B cell (primary cell): ENCODE results near the gene C1QTNF12. TPM values are rescaled to one million over a fixed set of nuclear protein-coding genes. Genes with fewer than 3 reads are reported as not detected.

Experiments used
- ATAC-seq: fragments of 200-7000 bp; cut with Tn5 transposase; one replicate; pipeline ENCODE4 v1.10.0; 2021; ENCODE audit warnings: low read depth, mild to moderate bottlenecking, moderate number of reproducible peaks, moderate library complexity
- CTCF ChIA-PET: fragments of 350-600 bp; sonication (Branson Sonifier 250); formaldehyde crosslinking; loops from one replicate; lab custom pipeline; 2021; ENCODE audit warnings: antibody characterized with exemption, inconsistent platforms; lab: Charles Lee
- POLR2A ChIA-PET: fragments of 350-600 bp; sonication (Branson Sonifier 250); formaldehyde crosslinking; loops from one replicate; lab custom pipeline; 2021; ENCODE audit warnings: antibody characterized with exemption; lab: Charles Lee
- DNase-seq: peaks from one replicate; pipeline ENCODE4 v3.0.0; 2013
- H2AFZ ChIP-seq: 2 replicates; pipeline ENCODE4 v1.6.1; 2012; ENCODE audit warnings: mild to moderate bottlenecking, low read depth, low read length; ENCODE audit not compliant: insufficient read depth, poor library complexity, severe bottlenecking
- H3K27ac ChIP-seq, 2 donors: 1 replicate in 1 of 2; 2 replicates in 1 of 2; pipeline ENCODE4 v1.5.1; 2012 to 2013; ENCODE audit warnings: low read length in 2 of 2, mild to moderate bottlenecking in 2 of 2, moderate library complexity in 1 of 2
- H3K27me3 ChIP-seq, 4 experiments: fragments of 200-600 bp in 1 of 4; sonication (generic) in 1 of 4; replicated peaks in 1 of 4; 1 replicate in 2 of 4; 2 replicates in 2 of 4; pipeline versions ENCODE4 v1.6.1 to v1.7.0; 2013 to 2016; ENCODE audit warnings: low read length in 3 of 4, mild to moderate bottlenecking in 2 of 4, mixed read lengths in 1 of 4, moderate library complexity in 1 of 4; ENCODE audit not compliant: insufficient read depth in 4 of 4, control insufficient read depth in 3 of 4; ENCODE audit errors: control extremely low read depth in 1 of 4
- H3K36me3 ChIP-seq, 2 experiments: replicated peaks in 1 of 2; 1 replicate in 1 of 2; 2 replicates in 1 of 2; pipeline versions ENCODE4 v1.6.1 to v1.7.1; 2013; ENCODE audit warnings: low read length in 1 of 2; ENCODE audit not compliant: insufficient read depth in 2 of 2, control insufficient read depth in 1 of 2; ENCODE audit errors: control extremely low read depth in 1 of 2, extremely low read depth in 1 of 2
- H3K4me1 ChIP-seq, 2 donors: fragments of 200-600 bp in 1 of 2; sonication (generic) in 1 of 2; 1 replicate in 1 of 2; 2 replicates in 1 of 2; pipeline versions ENCODE4 v1.5.1 to v1.6.1; 2013 to 2017; ENCODE audit warnings: low read length in 2 of 2; ENCODE audit not compliant: control insufficient read depth in 2 of 2, insufficient read depth in 2 of 2
- H3K4me2 ChIP-seq: replicated peaks from 2 replicates; pipeline ENCODE3; 2012; ENCODE audit warnings: mild to moderate bottlenecking, low read depth, low read length; ENCODE audit not compliant: poor library complexity, severe bottlenecking
- H3K4me3 ChIP-seq, 5 experiments: fragments of 200-600 bp in 1 of 5; sonication (generic) in 1 of 5; 1 replicate in 3 of 5; 2 replicates in 2 of 5; pipeline versions ENCODE4 v1.5.1 to v1.7.0; 2011 to 2016; ENCODE audit warnings: low read length in 4 of 5, mild to moderate bottlenecking in 4 of 5, low read depth in 2 of 5, control low read depth in 1 of 5, moderate library complexity in 1 of 5; ENCODE audit not compliant: insufficient read depth in 1 of 5; ENCODE audit errors: control extremely low read depth in 1 of 5, extremely low read depth in 1 of 5
- H3K79me2 ChIP-seq: fragments of 200-600 bp; sonication (generic); one replicate; pipeline ENCODE4 v1.6.0; 2016; ENCODE audit warnings: low read length; ENCODE audit not compliant: control insufficient read depth, insufficient read depth
- H3K9ac ChIP-seq: fragments of 200-600 bp; sonication (generic); 2 replicates; pipeline ENCODE4 v1.6.1; 2017; ENCODE audit warnings: mild to moderate bottlenecking, low read length, moderate library complexity
- H3K9me3 ChIP-seq, 3 donors: one replicate each; pipeline versions ENCODE4 v1.6.1 to v1.7.1; 2013; ENCODE audit warnings: low read length in 2 of 3; ENCODE audit not compliant: control insufficient read depth in 2 of 3, insufficient read depth in 1 of 3; ENCODE audit errors: control extremely low read depth in 1 of 3
- H4K20me1 ChIP-seq: 2 replicates; pipeline ENCODE4 v1.6.0; 2012; ENCODE audit warnings: mild to moderate bottlenecking, low read length; ENCODE audit not compliant: insufficient read depth, control insufficient read depth, poor library complexity, severe bottlenecking
- H3K27ac Mint-ChIP-seq: one replicate; pipeline ENCODE4 v1.8.0; 2021; ENCODE audit warnings: mixed read lengths
- H3K27me3 Mint-ChIP-seq: one replicate; pipeline ENCODE4 v1.8.0; 2021; ENCODE audit warnings: mixed read lengths
- H3K4me1 Mint-ChIP-seq: one replicate; pipeline ENCODE4 v1.8.0; 2021; ENCODE audit warnings: mixed read lengths
- H3K4me3 Mint-ChIP-seq: one replicate; pipeline ENCODE4 v1.8.0; 2021; ENCODE audit warnings: mixed read lengths
- H3K9me3 Mint-ChIP-seq: one replicate; pipeline ENCODE4 v1.8.0; 2022; ENCODE audit warnings: mixed read lengths; ENCODE audit not compliant: insufficient read depth
- EZH2 ChIP-seq: IDR thresholded peaks from 2 replicates; pipeline ENCODE4 v1.6.1; 2012; ENCODE audit warnings: borderline replicate concordance, low read depth, mild to moderate bottlenecking, moderate library complexity, low read length; ENCODE audit not compliant: insufficient read depth, poor library complexity, severe bottlenecking
- WGBS: methylation state at CpG from one replicate; pipeline ENCODE4 v1.1.5; 2013; ENCODE audit warnings: missing lambda C conversion rate; ENCODE audit not compliant: insufficient coverage; 5-methylcytosine and 5-hydroxymethylcytosine counted together
- intact Hi-C: fragments of 100-400 bp; cut with micrococcal nuclease; formaldehyde crosslinking; loops from one replicate; pipeline ENCODE4 v1.10.0; 2022
- polyA plus RNA-seq: library from polyadenylated mRNA; depleted of rRNA; stranded (reverse); fragments of >200 nt; gene quantifications from 2 replicates; pipeline ENCODE4 v1.2.3, GENCODE V29; 2012
- total RNA-seq, 2 donors: library from RNA; stranded (reverse); fragments of 120-200 nt in 1 of 2; gene quantifications; 1 replicate in 1 of 2; 2 replicates in 1 of 2; pipeline versions ENCODE4 v1.2.3 to v1.2.4, GENCODE V29; 2013 to 2022
- TF ChIP-seq, protein P1 (sequence below): fragments of 200-600 bp; IDR thresholded peaks from one replicate; pipeline ENCODE4 v1.8.0; 2022; ENCODE audit warnings: antibody characterized with exemption, mild to moderate bottlenecking

The C1QTNF12 gene
- total and polyA plus RNA-seq, 2 donors (not counting 1 experiment from before 2014, with no cell fraction given), result 1.2 to 3.2 TPM

GRCh38 chr1:1227386-1227785 lies 19.1 kb downstream of the C1QTNF12 start:
- ChIA-PET CTCF (interaction anchor here (1.4 kb wide), 1 partner anchor 12 kb away, joined by 3 read pairs; no protein-coding TSS in a partner anchor), POLR2A (interaction anchor here (0.7 kb wide), 1 partner anchor 23 kb away, joined by 5 read pairs; no protein-coding TSS in a partner anchor)
- Mint-ChIP-seq H3K9me3 (no peaks in the 10 kb centered on the region), H3K27ac (no peak overlapping the region), H3K4me3 (no peak overlapping the region), H3K4me1 (peaks cover 21% of the 10 kb centered on the region), H3K27me3 (no peaks in the 10 kb centered on the region)
- Histone ChIP-seq H4K20me1 (peaks cover 87% of the 10 kb centered on the region), H3K79me2 (peaks cover 73% of the 10 kb centered on the region), H3K4me1 (peaks cover 14 to 21% of the 10 kb centered on the region in 2 donors), H2AFZ (no peak overlapping the region), H3K4me2 (no peak overlapping the region), H3K27ac (no peak overlapping the region), H3K36me3 (peaks cover 0 to 53% of the 10 kb centered on the region in 2 experiments), H3K4me3 (no peak overlapping the region), H3K9me3 (no peaks in the 10 kb centered on the region), H3K27me3 (no peaks in the 10 kb centered on the region), H3K9ac (no peak overlapping the region)
- no peak for TF ChIP-seq EZH2
- TF ChIP-seq, protein P1, sequence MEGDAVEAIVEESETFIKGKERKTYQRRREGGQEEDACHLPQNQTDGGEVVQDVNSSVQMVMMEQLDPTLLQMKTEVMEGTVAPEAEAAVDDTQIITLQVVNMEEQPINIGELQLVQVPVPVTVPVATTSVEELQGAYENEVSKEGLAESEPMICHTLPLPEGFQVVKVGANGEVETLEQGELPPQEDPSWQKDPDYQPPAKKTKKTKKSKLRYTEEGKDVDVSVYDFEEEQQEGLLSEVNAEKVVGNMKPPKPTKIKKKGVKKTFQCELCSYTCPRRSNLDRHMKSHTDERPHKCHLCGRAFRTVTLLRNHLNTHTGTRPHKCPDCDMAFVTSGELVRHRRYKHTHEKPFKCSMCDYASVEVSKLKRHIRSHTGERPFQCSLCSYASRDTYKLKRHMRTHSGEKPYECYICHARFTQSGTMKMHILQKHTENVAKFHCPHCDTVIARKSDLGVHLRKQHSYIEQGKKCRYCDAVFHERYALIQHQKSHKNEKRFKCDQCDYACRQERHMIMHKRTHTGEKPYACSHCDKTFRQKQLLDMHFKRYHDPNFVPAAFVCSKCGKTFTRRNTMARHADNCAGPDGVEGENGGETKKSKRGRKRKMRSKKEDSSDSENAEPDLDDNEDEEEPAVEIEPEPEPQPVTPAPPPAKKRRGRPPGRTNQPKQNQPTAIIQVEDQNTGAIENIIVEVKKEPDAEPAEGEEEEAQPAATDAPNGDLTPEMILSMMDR, result no peak
- DNase-seq, result no peak
- intact Hi-C loops, result no loop called here
- 95% methylated on average over 23 of the region's 25 CpGs for WGBS
- no peak for ATAC-seq

GRCh38 chr1:1226566-1227362 lies 19.8 kb downstream of the C1QTNF12 start:
- H3K4me2 ChIP-seq, result no peak overlapping the region
- no peaks in the 10 kb centered on the region for H3K9me3 ChIP-seq
- CTCF ChIA-PET, result interaction anchor here (1.4 kb wide), 1 partner anchor 11 kb away, joined by 3 read pairs; no protein-coding TSS in a partner anchor
- H3K36me3 ChIP-seq, result peaks cover 0 to 59% of the 10 kb centered on the region in 2 experiments
- ATAC-seq (no peak), DNase-seq (no peak)
- no peak overlapping the region for H3K9ac ChIP-seq
- TF ChIP-seq, protein P1, result no peak
- TF ChIP-seq EZH2, result no peak
- WGBS, result 94% methylated on average over 44 of the region's 44 CpGs
- Mint-ChIP-seq H3K4me3 (no peak overlapping the region), H3K27me3 (no peaks in the 10 kb centered on the region), H3K4me1 (peaks cover 21% of the 10 kb centered on the region), H3K9me3 (no peaks in the 10 kb centered on the region), H3K27ac (no peak overlapping the region)
- no peak overlapping the region for H3K27ac ChIP-seq
- peaks cover 14 to 21% of the 10 kb centered on the region in 2 donors for H3K4me1 ChIP-seq
- H3K27me3 ChIP-seq, result no peaks in the 10 kb centered on the region
- H3K4me3 ChIP-seq, result no peak overlapping the region
- intact Hi-C loops, result no loop called here
- no peak overlapping the region for H2AFZ ChIP-seq
- H3K79me2 ChIP-seq, result peaks cover 76% of the 10 kb centered on the region
- peaks cover 93% of the 10 kb centered on the region for H4K20me1 ChIP-seq
- POLR2A ChIA-PET, result interaction anchor here (0.7 to 1.2 kb wide), 2 partner anchors 24 to 52 kb away, joined by 3 to 5 read pairs; no protein-coding TSS in a partner anchor
